ENCODE results near the gene MRPS31. TPM values are rescaled to one million over a fixed set of nuclear protein-coding genes. Genes with fewer than 3 reads are reported as not detected.
"Not testable (repeated sequence)": the region's sequence is repeated elsewhere in the genome, so short reads cannot be mapped to it uniquely, and the experiment has no call there.

MRPS31 gene
- total RNA-seq, 2 experiments from 2014 or later, result 45.8 to 46.1 TPM

- peak; percentile 43 for DNase-seq
These were observed 17.7 kb upstream of the MRPS31 start for GRCh38 chr13:40788540-40789274.

GRCh38 chr13:40787062-40787461, 16.1 kb upstream of the MRPS31 start:
- Mint-ChIP-seq H3K27ac (peak overlapping the region; percentile 68), H3K36me3 (ENCODE audit: low read depth) (no peaks in the 10 kb centered on the region), H3K4me3 (no peak overlapping the region), H3K27me3 (no peaks in the 10 kb centered on the region), H3K4me1 (peaks cover 27% of the 10 kb centered on the region), H3K9me3 (ENCODE audit: low read depth) (no peaks in the 10 kb centered on the region)
- DNase-seq (no peak), ATAC-seq (peak; percentile 10)
- CTCF ChIA-PET, result interaction anchor here (0.7 to 1.3 kb wide), 3 partner anchors 9 to 268 kb away, joined by 3 to 5 read pairs (median 3); no protein-coding TSS in a partner anchor
- intact Hi-C loops (cut with DNase I, micrococcal nuclease), result loop anchor here in 1 of 2 experiments (5.0 kb wide), 1 partner anchor 230 kb away; the partner anchor contains the start of gene ELF1
- POLR2A ChIA-PET, result no interaction called here

More at GRCh38 chr13:40788540-40789274, 17.7 kb upstream of the MRPS31 start:
- Mint-ChIP-seq H3K27ac (peak overlapping the region; percentile 83), H3K4me1 (peaks cover 27% of the 10 kb centered on the region), H3K4me3 (peak overlapping the region; percentile 82)
- intact Hi-C loops (cut with DNase I, micrococcal nuclease), result loop anchor here in 1 of 2 experiments (1.0 to 5.0 kb wide), 2 partner anchors 17 to 229 kb away; partner anchors contain the start of genes ELF1 and MRPS31
- not testable (repeated sequence) for ATAC-seq; H3K27me3 Mint-ChIP-seq; H3K36me3 Mint-ChIP-seq (ENCODE audit: low read depth); H3K9me3 Mint-ChIP-seq (ENCODE audit: low read depth)
- CTCF ChIA-PET, result interaction anchor here (1.0 to 3.1 kb wide), 4 partner anchors 10 to 26 kb away, joined by 5 to 21 read pairs (median 5); no protein-coding TSS in a partner anchor
- POLR2A ChIA-PET, result interaction anchor here (0.6 to 0.7 kb wide), 3 partner anchors 80 to 356 kb away, joined by 3 to 5 read pairs (median 3); no protein-coding TSS in a partner anchor

GRCh38 chr13:40786568-40786996, 15.6 kb upstream of the MRPS31 start:
- H3K4me1 Mint-ChIP-seq, result peaks cover 27% of the 10 kb centered on the region
- ChIA-PET POLR2A (no interaction called here), CTCF (interaction anchor here (1.3 kb wide), 1 partner anchor 9 kb away, joined by 5 read pairs; no protein-coding TSS in a partner anchor)
- no peaks in the 10 kb centered on the region for H3K9me3 Mint-ChIP-seq (ENCODE audit: low read depth)
- H3K4me3 Mint-ChIP-seq, result no peak overlapping the region
- DNase-seq, result peak; percentile 51
- H3K27ac Mint-ChIP-seq, result peak overlapping the region; percentile 51
- no peaks in the 10 kb centered on the region for H3K36me3 Mint-ChIP-seq (ENCODE audit: low read depth)
- intact Hi-C loops (cut with DNase I, micrococcal nuclease), result loop anchor here in 1 of 2 experiments (5.0 kb wide), 1 partner anchor 231 kb away; the partner anchor contains the start of gene ELF1
- H3K27me3 Mint-ChIP-seq, result no peaks in the 10 kb centered on the region
- peak; percentile 59 for ATAC-seq

- no peak overlapping the region for H3K4me3 Mint-ChIP-seq
- POLR2A ChIA-PET, result interaction anchor here (0.7 kb wide), 1 partner anchor 112 kb away, joined by 4 read pairs; no protein-coding TSS in a partner anchor
- H3K27me3 Mint-ChIP-seq, result no peaks in the 10 kb centered on the region
These were observed 13.6 kb upstream of the MRPS31 start for GRCh38 chr13:40784540-40784939.

GRCh38 chr13:40782971-40783370, 12.0 kb upstream of the MRPS31 start:
- ATAC-seq; H3K9me3 Mint-ChIP-seq (ENCODE audit: low read depth); H3K36me3 Mint-ChIP-seq (ENCODE audit: low read depth); H3K27me3 Mint-ChIP-seq; intact Hi-C loops (cut with DNase I, micrococcal nuclease); H3K27ac Mint-ChIP-seq; H3K4me3 Mint-ChIP-seq; DNase-seq: not testable (repeated sequence)
- peaks cover 20% of the 10 kb centered on the region for H3K4me1 Mint-ChIP-seq
- CTCF ChIA-PET, result interaction anchor here (0.6 kb wide), 1 partner anchor 314 kb away, joined by 3 read pairs; no protein-coding TSS in a partner anchor
- POLR2A ChIA-PET, result interaction anchor here (0.7 kb wide), 1 partner anchor 571 kb away, joined by 3 read pairs; no protein-coding TSS in a partner anchor

More at GRCh38 chr13:40784540-40784939, 13.6 kb upstream of the MRPS31 start:
- Mint-ChIP-seq H3K27ac (no peak overlapping the region), H3K9me3 (ENCODE audit: low read depth) (no peaks in the 10 kb centered on the region), H3K36me3 (ENCODE audit: low read depth) (no peaks in the 10 kb centered on the region), H3K4me1 (peaks cover 24% of the 10 kb centered on the region)
- no peak for ATAC-seq
- no peak for DNase-seq
- intact Hi-C loops (cut with DNase I, micrococcal nuclease), result no loop called here
- CTCF ChIA-PET, result no interaction called here

GRCh38 chr13:40781717-40782116, 10.7 kb upstream of the MRPS31 start:
- DNase-seq, result no peak
- Mint-ChIP-seq H3K4me3 (no peak overlapping the region), H3K27ac (no peak overlapping the region), H3K27me3 (no peaks in the 10 kb centered on the region), H3K4me1 (peaks cover 19% of the 10 kb centered on the region), H3K36me3 (ENCODE audit: low read depth) (no peaks in the 10 kb centered on the region), H3K9me3 (ENCODE audit: low read depth) (no peaks in the 10 kb centered on the region)
- ChIA-PET CTCF (interaction anchor here (0.6 to 0.7 kb wide), 2 partner anchors 96 to 375 kb away, joined by 3 read pairs; no protein-coding TSS in a partner anchor), POLR2A (no interaction called here)
- intact Hi-C loops (cut with DNase I, micrococcal nuclease), result no loop called here
- no peak for ATAC-seq

- Mint-ChIP-seq H3K36me3 (ENCODE audit: low read depth) (no peaks in the 10 kb centered on the region), H3K9me3 (ENCODE audit: low read depth) (no peaks in the 10 kb centered on the region), H3K27me3 (no peaks in the 10 kb centered on the region), H3K4me1 (peaks cover 20% of the 10 kb centered on the region), H3K4me3 (no peak overlapping the region), H3K27ac (no peak overlapping the region)
- DNase-seq (no peak), ATAC-seq (no peak)
- ChIA-PET POLR2A (interaction anchor here (0.6 kb wide), 1 partner anchor 12 kb away, joined by 3 read pairs; no protein-coding TSS in a partner anchor), CTCF (no interaction called here)
- intact Hi-C loops (cut with DNase I, micrococcal nuclease), result no loop called here
These were observed 9.9 kb upstream of the MRPS31 start for GRCh38 chr13:40780822-40781401.

GRCh38 chr13:40779796-40780285, 8.9 kb upstream of the MRPS31 start:
- DNase-seq (no peak), ATAC-seq (no peak)
- Mint-ChIP-seq H3K27me3 (no peaks in the 10 kb centered on the region), H3K27ac (no peak overlapping the region), H3K4me3 (no peak overlapping the region), H3K4me1 (peaks cover 26% of the 10 kb centered on the region), H3K9me3 (ENCODE audit: low read depth) (no peaks in the 10 kb centered on the region), H3K36me3 (ENCODE audit: low read depth) (no peaks in the 10 kb centered on the region)
- CTCF ChIA-PET, result interaction anchor here (0.6 to 1.6 kb wide), 5 partner anchors 12 to 274 kb away, joined by 3 to 8 read pairs (median 4); no protein-coding TSS in a partner anchor
- intact Hi-C loops (cut with DNase I, micrococcal nuclease), result loop anchor here (5.0 to 10.0 kb wide), 9 partner anchors 165 to 1745 kb away; partner anchors contain the start of genes DGKH (in 1 of the 2), NHLRC3 (in 1 of the 2) and PROSER1 (in 1 of the 2)
- POLR2A ChIA-PET, result no interaction called here

- intact Hi-C loops (cut with DNase I, micrococcal nuclease), result loop anchor here (5.0 to 10.0 kb wide), 9 partner anchors 164 to 1744 kb away; partner anchors contain the start of genes DGKH (in 1 of the 2), NHLRC3 (in 1 of the 2) and PROSER1 (in 1 of the 2)
- POLR2A ChIA-PET, result no interaction called here
These were observed 8.1 kb upstream of the MRPS31 start for GRCh38 chr13:40779049-40779448.

GRCh38 chr13:40777809-40778175, 6.8 kb upstream of the MRPS31 start:
- peak overlapping the region; percentile 98 for H3K27ac Mint-ChIP-seq
- intact Hi-C loops (cut with DNase I, micrococcal nuclease), result loop anchor here (2.0 to 10.0 kb wide), 11 partner anchors 143 to 1743 kb away; partner anchors contain the start of genes DGKH (in 1 of the 2), NHLRC3 (in 1 of the 2) and PROSER1 (in 1 of the 2)
- POLR2A ChIA-PET, result interaction anchor here (1.6 kb wide), 1 partner anchor 12 kb away, joined by 4 read pairs; no protein-coding TSS in a partner anchor
- CTCF ChIA-PET, result interaction anchor here (0.6 to 2.7 kb wide), 18 partner anchors 9 to 1054 kb away, joined by 3 to 21 read pairs (median 4); partner anchors contain the start of gene SLC25A15
- no peaks in the 10 kb centered on the region for H3K36me3 Mint-ChIP-seq (ENCODE audit: low read depth)
- no peak for DNase-seq
- no peak for ATAC-seq
- no peak overlapping the region for H3K4me3 Mint-ChIP-seq
- H3K4me1 Mint-ChIP-seq, result peaks cover 28% of the 10 kb centered on the region
- H3K9me3 Mint-ChIP-seq (ENCODE audit: low read depth), result no peaks in the 10 kb centered on the region
- no peaks in the 10 kb centered on the region for H3K27me3 Mint-ChIP-seq

More at GRCh38 chr13:40779049-40779448, 8.1 kb upstream of the MRPS31 start:
- CTCF ChIA-PET, result interaction anchor here (1.4 to 2.7 kb wide), 4 partner anchors 10 to 275 kb away, joined by 4 to 21 read pairs (median 6); partner anchors contain the start of gene SLC25A15
- Mint-ChIP-seq H3K27ac (peak overlapping the region; percentile 81), H3K36me3 (ENCODE audit: low read depth) (no peaks in the 10 kb centered on the region), H3K27me3 (no peaks in the 10 kb centered on the region), H3K9me3 (ENCODE audit: low read depth) (no peaks in the 10 kb centered on the region), H3K4me1 (peaks cover 28% of the 10 kb centered on the region), H3K4me3 (no peak overlapping the region)
- no peak for ATAC-seq
- no peak for DNase-seq
